GM19468 (cell line): ENCODE measurements around the gene VRK2.
"Not testable (repeated sequence)": the region's sequence is repeated elsewhere in the genome, so short reads cannot be mapped to it uniquely, and the experiment has no call there.

Experiments
- ATAC-seq: cut with Tn5 transposase; IDR thresholded peaks from one replicate; pipeline ENCODE4 v1.9.1; 2021; ENCODE audit warnings: mild to moderate bottlenecking, moderate library complexity, moderate number of reproducible peaks; ENCODE audit not compliant: unreplicated experiment; ENCODE audit errors: extremely low read depth

The VRK2 gene

GRCh38 chr2:58155160-58155778 is 108.7 kb downstream of the VRK2 start:
- ATAC-seq = no peak

GRCh38 chr2:58156780-58157179 is 110.2 kb downstream of the VRK2 start:
- ATAC-seq = no peak

- no peak for ATAC-seq
These were observed 111.1 kb downstream of the VRK2 start for GRCh38 chr2:58157754-58158153.

- ATAC-seq = no peak
These were observed 111.9 kb downstream of the VRK2 start for GRCh38 chr2:58158481-58158880.

GRCh38 chr2:58163913-58164312 is 117.3 kb downstream of the VRK2 start:
- no peak for ATAC-seq

DNA sequence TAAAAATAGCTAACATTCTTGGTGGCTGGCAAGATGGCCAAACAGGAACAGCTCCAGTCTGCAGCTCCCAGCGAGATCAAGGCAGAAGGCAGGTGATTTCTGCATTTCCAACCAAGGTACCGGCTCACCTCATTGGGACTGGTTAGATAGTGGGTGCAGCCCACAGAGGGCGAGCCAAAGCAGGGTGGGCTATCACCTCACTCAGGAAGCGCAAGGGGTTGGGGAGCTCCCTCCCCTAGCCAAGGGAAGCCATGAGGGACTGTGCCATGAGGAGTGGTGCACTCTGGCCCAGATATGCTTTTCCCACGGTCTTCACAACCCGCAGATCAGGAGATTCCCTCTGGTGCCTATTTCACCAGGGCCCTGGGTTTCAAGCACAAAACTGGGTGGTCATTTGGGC is 121.5 kb downstream of the VRK2 start:
- ATAC-seq = not testable (repeated sequence)

DNA sequence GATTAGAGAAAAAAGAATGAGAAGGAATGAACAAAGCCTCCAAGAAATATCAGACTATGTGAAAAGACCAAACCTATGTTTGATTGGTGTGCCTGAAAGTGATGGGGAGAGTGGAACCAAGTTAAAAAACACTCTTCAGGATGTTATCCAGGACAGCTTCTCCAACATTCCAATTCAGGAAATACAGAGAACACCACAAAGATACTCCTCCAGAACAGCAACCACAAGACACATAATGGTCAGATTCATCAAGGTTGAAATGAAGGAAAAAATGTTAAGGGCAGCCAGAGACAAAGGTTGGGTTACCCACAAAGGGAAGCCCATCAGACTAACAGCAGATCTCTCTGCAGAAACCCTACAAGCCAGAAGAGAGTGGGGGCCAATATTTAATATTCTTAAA is 123.2 kb downstream of the VRK2 start:
- not testable (repeated sequence) for ATAC-seq

DNA sequence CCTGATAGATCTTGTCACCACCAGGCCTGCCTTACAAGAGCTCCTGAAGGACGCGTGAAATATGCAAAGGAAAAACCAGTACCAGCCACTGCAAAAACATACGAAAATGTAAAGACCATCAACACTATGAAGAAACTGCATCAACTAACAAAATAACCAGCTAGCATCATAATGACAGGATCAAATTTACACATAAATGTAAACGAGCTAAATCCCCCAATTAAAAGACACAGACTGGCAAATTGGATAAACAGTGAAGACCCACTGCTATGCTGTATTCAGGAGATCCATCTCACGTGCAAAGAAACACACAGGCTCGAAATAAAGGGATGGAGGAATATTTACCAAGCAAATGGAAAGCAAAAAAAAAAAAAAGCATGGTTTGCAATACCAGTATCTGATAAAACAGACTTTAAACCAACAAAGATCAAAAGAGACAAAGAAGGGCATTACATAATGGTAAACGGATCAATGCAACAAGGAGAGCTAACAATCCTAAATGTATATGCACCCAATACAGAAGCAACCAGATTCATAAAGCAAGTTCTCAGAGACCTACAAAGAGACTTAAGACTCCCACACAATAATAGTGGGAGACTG is 123.8 kb downstream of the VRK2 start:
- not testable (repeated sequence) for ATAC-seq

GRCh38 chr2:58171831-58172230 is 125.2 kb downstream of the VRK2 start:
- ATAC-seq = not testable (repeated sequence)

GRCh38 chr2:58177187-58177586 is 130.6 kb downstream of the VRK2 start:
- not testable (repeated sequence) for ATAC-seq

DNA sequence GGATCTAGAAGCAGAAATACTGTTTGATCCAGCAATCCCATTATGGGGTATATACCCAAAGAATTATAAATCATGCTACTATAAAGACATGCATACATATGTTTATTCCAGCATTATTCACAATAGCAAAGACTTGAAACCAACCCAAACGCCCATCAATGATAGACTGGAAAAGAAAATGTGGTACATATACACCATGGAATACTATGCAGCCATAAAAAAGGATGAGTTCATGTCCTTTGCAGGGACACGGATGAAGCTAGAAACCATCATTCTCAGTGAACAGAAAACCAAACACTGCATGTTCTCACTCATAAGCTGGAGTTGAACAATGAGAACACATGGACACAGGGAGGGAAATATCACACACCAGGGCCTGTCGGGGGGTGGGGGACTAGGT is 133.6 kb downstream of the VRK2 start:
- ATAC-seq = not testable (repeated sequence)

GRCh38 chr2:58180635-58181034 is 134.0 kb downstream of the VRK2 start:
- ATAC-seq = no peak

DNA sequence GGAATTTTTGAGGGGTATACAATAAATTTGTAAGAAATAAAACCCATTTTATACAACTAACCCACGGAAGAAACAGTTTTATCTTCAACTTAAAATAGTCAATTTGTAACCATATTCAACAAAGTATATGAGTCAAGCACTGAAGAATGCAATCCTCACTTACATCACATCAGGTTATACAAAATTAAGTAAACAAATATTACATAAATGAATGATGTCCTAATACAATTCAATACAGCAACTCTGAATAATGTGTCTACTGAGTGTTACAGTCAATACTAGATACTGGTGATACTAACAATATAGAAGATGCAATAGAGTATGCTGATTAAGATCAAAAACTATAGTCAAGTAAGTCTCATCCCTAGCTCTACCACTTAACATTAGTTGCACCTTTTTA is 135.9 kb downstream of the VRK2 start:
- ATAC-seq = no peak

DNA sequence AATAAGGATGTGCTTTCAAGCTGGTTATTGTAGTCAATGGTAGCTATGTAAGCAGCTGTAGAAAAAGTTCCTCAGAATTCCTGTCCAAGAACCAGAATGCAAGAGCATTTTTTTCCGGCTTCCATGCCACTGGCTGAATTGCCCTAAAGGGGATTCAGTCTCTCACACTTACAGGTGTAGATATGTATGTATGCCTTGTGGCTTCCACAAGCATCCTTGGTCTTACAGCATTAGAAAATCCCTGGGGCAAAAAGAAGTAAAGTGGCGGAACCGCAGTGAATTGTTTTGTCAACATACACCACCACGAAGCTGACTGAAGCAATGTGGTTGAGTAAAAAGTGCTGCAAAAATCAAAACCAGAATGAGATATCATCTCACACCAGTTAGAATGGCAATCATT is 139.9 kb downstream of the VRK2 start:
- no peak for ATAC-seq

GRCh38 chr2:58187022-58187421 is 140.4 kb downstream of the VRK2 start:
- not testable (repeated sequence) for ATAC-seq

- ATAC-seq = no peak
These were observed 147.9 kb downstream of the VRK2 start for GRCh38 chr2:58194458-58194857.

DNA sequence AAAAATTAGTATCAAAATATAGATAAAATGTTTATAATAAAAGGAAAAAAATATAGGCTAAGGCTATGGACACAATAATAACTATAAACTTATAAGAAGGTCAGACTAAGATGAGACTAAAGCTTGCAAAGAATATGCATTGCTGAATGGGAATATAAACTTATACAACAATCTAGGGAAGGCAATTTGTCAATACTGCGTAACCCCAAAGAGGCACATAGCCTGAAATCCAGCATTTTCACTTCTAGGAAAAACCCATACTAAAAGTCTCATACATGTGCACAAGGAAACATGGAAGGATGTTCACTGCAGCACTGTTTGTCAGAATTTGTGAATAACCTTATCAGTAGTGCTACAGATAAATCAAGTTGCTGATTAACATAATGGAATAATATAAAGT is 149.1 kb downstream of the VRK2 start:
- ATAC-seq = no peak

- no peak for ATAC-seq
These were observed 151.3 kb downstream of the VRK2 start for GRCh38 chr2:58197894-58198293.

DNA sequence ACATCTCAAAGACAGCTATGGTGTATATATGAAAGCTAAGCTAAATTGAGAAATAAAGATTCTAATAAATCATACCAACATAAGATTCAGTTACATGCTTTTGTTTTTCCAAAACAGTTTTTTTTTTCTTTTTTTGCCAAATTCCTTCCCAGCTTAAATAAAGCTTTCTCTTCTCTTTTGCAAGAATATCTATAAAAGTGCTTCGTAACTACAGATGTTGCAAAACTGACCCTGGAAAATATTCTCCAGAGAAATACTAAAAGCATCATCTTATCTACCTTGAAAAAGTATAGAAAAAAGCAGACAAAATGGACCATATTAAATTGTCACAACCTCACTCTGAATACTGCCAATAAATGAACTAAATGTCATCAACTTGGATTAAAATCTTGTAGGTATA is 155.8 kb downstream of the VRK2 start:
- ATAC-seq = no peak

- no peak for ATAC-seq
These were observed 156.4 kb downstream of the VRK2 start for GRCh38 chr2:58203018-58203417.

GRCh38 chr2:58204195-58204959 is 157.8 kb downstream of the VRK2 start:
- ATAC-seq = no peak
